Prostate gland (tissue), 2 donors: ENCODE data around the gene LDLRAD4. TPM values are rescaled to one million over a fixed set of nuclear protein-coding genes. Genes with fewer than 3 reads are reported as not detected.

Source experiments
- DNase-seq: peaks from one replicate; pipeline ENCODE4 v3.0.0-alpha.2; 2019; ENCODE audit warnings: low spot score
- H3K27ac ChIP-seq, 2 donors: fragments of 200-600 bp; sonication (generic); 2 replicates each; pipeline ENCODE4 v1.5.1; 2017 to 2019
- H3K27me3 ChIP-seq: fragments of 200-600 bp; sonication (generic); replicated peaks from 2 replicates; pipeline ENCODE4 v1.5.1; 2019; ENCODE audit not compliant: insufficient read depth
- H3K36me3 ChIP-seq, 2 donors: fragments of 200-600 bp; sonication (generic); 1 replicate in 1 of 2; 2 replicates in 1 of 2; pipeline versions ENCODE4 v1.5.1 to v1.8.1; 2017 to 2019
- H3K4me1 ChIP-seq: fragments of 200-600 bp; sonication (generic); replicated peaks from 2 replicates; pipeline ENCODE4 v1.5.1; 2019
- H3K4me3 ChIP-seq, 2 donors: fragments of 200-600 bp; sonication (generic); 2 replicates each; pipeline ENCODE4 v1.5.1; 2017 to 2019
- H3K9me3 ChIP-seq: fragments of 200-600 bp; sonication (generic); 2 replicates; pipeline ENCODE4 v1.5.1; 2017
- CTCF ChIP-seq, 4 experiments: fragments of 200-600 bp in 2 of 4; fragments of 450-650 bp in 2 of 4; sonication (generic) in 2 of 4; IDR thresholded peaks; 1 replicate in 3 of 4; 2 replicates in 1 of 4; pipeline ENCODE4 v1.5.1; 2016 to 2019; ENCODE audit warnings: antibody characterized with exemption in 4 of 4, mild to moderate bottlenecking in 2 of 4, moderate library complexity in 2 of 4
- POLR2A ChIP-seq: fragments of 450-650 bp; IDR thresholded peaks from one replicate; pipeline ENCODE4 v1.6.1; 2016; ENCODE audit warnings: antibody characterized with exemption, mild to moderate bottlenecking
- POLR2AphosphoS5 ChIP-seq: sonication (generic); formaldehyde crosslinking; IDR thresholded peaks from one replicate; pipeline ENCODE4 v1.6.1; 2017; ENCODE audit warnings: antibody characterized with exemption
- WGBS: methylation state at CpG from one replicate; pipeline ENCODE4 v1.1.5; 2018; 5-methylcytosine and 5-hydroxymethylcytosine counted together
- intact Hi-C: fragments of 100-400 bp; cut with DNase I; formaldehyde crosslinking; loops from one replicate; pipeline ENCODE4 v1.14.2; 2022
- total RNA-seq, 2 donors: library from RNA; depleted of rRNA; stranded (reverse); fragments of >200 nt; gene quantifications; one replicate each; pipeline ENCODE4 v1.1.0, GENCODE V29; 2016

LDLRAD4 gene
- total RNA-seq, 2 donors from 2014 or later, result 59.9 to 107 TPM

- H3K4me1 ChIP-seq, result peaks cover 23% of the 10 kb centered on the region
- H3K27me3 ChIP-seq, result no peaks in the 10 kb centered on the region
- no peak for DNase-seq
- H3K27ac ChIP-seq, result peak overlapping the region; percentile 31 to 51
- intact Hi-C loops, result loop anchor here (10.0 kb wide), 6 partner anchors 115 to 355 kb away; partner anchors contain the start of gene CEP192
- no peak for TF ChIP-seq POLR2AphosphoS5
- TF ChIP-seq CTCF (IDR thresholded peaks at IDR 0.05), result no peak
- TF ChIP-seq POLR2A, result no peak
- no peak overlapping the region for H3K4me3 ChIP-seq
- H3K9me3 ChIP-seq, result no peaks in the 10 kb centered on the region
- 30% methylated on average over 10 of the region's 10 CpGs for WGBS
- no peaks in the 10 kb centered on the region for H3K36me3 ChIP-seq
These were observed 51.0 kb downstream of the LDLRAD4 start for GRCh38 chr18:13269521-13270011.

- intact Hi-C loops, result loop anchor here (10.0 kb wide), 1 partner anchor 254 kb away; no protein-coding TSS in a partner anchor
- peaks cover 23% of the 10 kb centered on the region for H3K4me1 ChIP-seq
- TF ChIP-seq POLR2A (no peak), CTCF (IDR thresholded peaks at IDR 0.05) (no peak), POLR2AphosphoS5 (no peak)
- H3K27me3 ChIP-seq, result no peaks in the 10 kb centered on the region
- no peak for DNase-seq
- H3K27ac ChIP-seq, result peak overlapping the region in 1 of 2 donors; percentile 51
- no peak overlapping the region for H3K4me3 ChIP-seq
- no peaks in the 10 kb centered on the region for H3K36me3 ChIP-seq
- H3K9me3 ChIP-seq, result no peaks in the 10 kb centered on the region
- 87% methylated on average over 11 of the region's 11 CpGs for WGBS
These were observed 51.8 kb downstream of the LDLRAD4 start for GRCh38 chr18:13270279-13270855.

- peaks cover 18% of the 10 kb centered on the region for H3K4me1 ChIP-seq
- intact Hi-C loops, result loop anchor here (10.0 kb wide), 1 partner anchor 253 kb away; no protein-coding TSS in a partner anchor
- no peak for TF ChIP-seq POLR2AphosphoS5
- TF ChIP-seq CTCF (IDR thresholded peaks at IDR 0.05), result no peak
- no peak for TF ChIP-seq POLR2A
- H3K36me3 ChIP-seq, result no peaks in the 10 kb centered on the region
- H3K27ac ChIP-seq, result no peak overlapping the region
- 88% methylated on average over 16 of the region's 16 CpGs for WGBS
- DNase-seq, result no peak
- no peaks in the 10 kb centered on the region for H3K27me3 ChIP-seq
- H3K9me3 ChIP-seq, result no peaks in the 10 kb centered on the region
- no peak overlapping the region for H3K4me3 ChIP-seq
These were observed 52.8 kb downstream of the LDLRAD4 start for GRCh38 chr18:13271302-13271911.

GRCh38 chr18:13272416-13272815 lies 53.9 kb downstream of the LDLRAD4 start:
- Histone ChIP-seq H3K27ac (no peak overlapping the region), H3K27me3 (no peaks in the 10 kb centered on the region), H3K9me3 (no peaks in the 10 kb centered on the region), H3K36me3 (no peaks in the 10 kb centered on the region), H3K4me3 (no peak overlapping the region), H3K4me1 (peaks cover 14% of the 10 kb centered on the region)
- WGBS, result 98% methylated on average over 14 of the region's 14 CpGs
- TF ChIP-seq POLR2A (no peak), POLR2AphosphoS5 (no peak), CTCF (IDR thresholded peaks at IDR 0.05) (no peak)
- DNase-seq, result no peak
- intact Hi-C loops, result loop anchor here (10.0 kb wide), 1 partner anchor 252 kb away; no protein-coding TSS in a partner anchor
